ENCODE data around the gene SPDEF.

SPDEF gene

GRCh38 chr6:34529665-34530327, 26.3 kb downstream of the SPDEF start:
- H3K4me3 ChIP-seq (ENCODE audit: low read length), result no peak overlapping the region
- peak; percentile 11 for TF ChIP-seq CTCF (IDR thresholded peaks at IDR 0.05; ENCODE audit: insufficient read depth, low read depth, low read length, missing control alignments)
- DNase-seq (ENCODE audit: low read depth), result peak; percentile 29

GRCh38 chr6:34528996-34529664, 27.0 kb downstream of the SPDEF start:
- no peak overlapping the region for H3K4me3 ChIP-seq (ENCODE audit: low read length)
- no peak for DNase-seq (ENCODE audit: low read depth)
- TF ChIP-seq CTCF (IDR thresholded peaks at IDR 0.05; ENCODE audit: insufficient read depth, low read depth, low read length, missing control alignments), result no peak

- no peak for TF ChIP-seq CTCF (IDR thresholded peaks at IDR 0.05; ENCODE audit: insufficient read depth, low read depth, low read length, missing control alignments)
- no peak for DNase-seq (ENCODE audit: low read depth)
- no peak overlapping the region for H3K4me3 ChIP-seq (ENCODE audit: low read length)
Measured at GRCh38 chr6:34527751-34528670, 28.1 kb downstream of the SPDEF start.

- DNase-seq (ENCODE audit: low read depth), result peak; percentile 95
- peak; percentile 71 for TF ChIP-seq CTCF (IDR thresholded peaks at IDR 0.05; ENCODE audit: insufficient read depth, low read depth, low read length, missing control alignments)
- H3K4me3 ChIP-seq (ENCODE audit: low read length), result peak overlapping the region; percentile 20
Measured at GRCh38 chr6:34526992-34527728, 29.0 kb downstream of the SPDEF start.

GRCh38 chr6:34526241-34526972, 29.7 kb downstream of the SPDEF start:
- no peak for DNase-seq (ENCODE audit: low read depth)
- no peak for TF ChIP-seq CTCF (IDR thresholded peaks at IDR 0.05; ENCODE audit: insufficient read depth, low read depth, low read length, missing control alignments)
- peak overlapping the region; percentile 20 for H3K4me3 ChIP-seq (ENCODE audit: low read length)

Data from epithelial cell of esophagus (primary cell).